GM21515 (cell line): ENCODE results near the gene HDAC4.

Experiments used
- ATAC-seq: cut with Tn5 transposase; IDR thresholded peaks from one replicate; pipeline ENCODE4 v1.9.1; 2021; ENCODE audit not compliant: unreplicated experiment

The HDAC4 gene

GRCh38 chr2:239008004-239008403, 392.8 kb downstream of the HDAC4 start:
- ATAC-seq = no peak

DNA sequence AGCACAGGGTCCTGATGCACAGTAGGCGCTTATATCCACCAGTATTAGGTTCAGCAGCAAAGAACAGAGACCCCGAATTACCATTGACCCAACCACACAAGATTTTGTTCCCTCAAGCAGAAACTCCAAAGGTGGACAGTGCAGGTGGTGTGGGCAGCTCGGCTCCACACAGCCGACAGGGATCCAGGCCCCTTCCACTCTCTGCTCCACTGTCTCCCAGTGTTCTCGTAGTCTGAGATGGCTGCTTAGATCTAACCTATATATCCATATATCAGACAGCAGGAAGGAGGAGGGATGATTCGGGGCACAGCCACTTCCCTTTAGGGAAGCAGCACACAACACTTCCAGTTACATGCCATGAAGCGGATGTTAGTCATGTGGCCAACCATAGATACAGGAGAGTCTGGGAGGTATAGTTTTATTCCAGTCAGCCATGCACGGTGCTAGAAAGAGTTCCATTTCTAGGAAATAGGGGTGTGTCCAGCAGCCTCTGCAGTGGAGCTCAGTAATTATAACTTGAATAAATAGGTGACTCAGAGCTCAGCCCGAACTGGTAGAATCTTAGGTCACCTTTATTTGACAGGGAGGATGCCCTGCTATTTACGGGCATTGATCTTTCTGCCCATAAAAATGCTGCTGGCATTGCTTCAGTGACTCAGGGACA, 394.1 kb downstream of the HDAC4 start:
- no peak for ATAC-seq

GRCh38 chr2:239005586-239005985, 395.2 kb downstream of the HDAC4 start:
- no peak for ATAC-seq

GRCh38 chr2:239004274-239005015, 396.4 kb downstream of the HDAC4 start:
- no peak for ATAC-seq

DNA sequence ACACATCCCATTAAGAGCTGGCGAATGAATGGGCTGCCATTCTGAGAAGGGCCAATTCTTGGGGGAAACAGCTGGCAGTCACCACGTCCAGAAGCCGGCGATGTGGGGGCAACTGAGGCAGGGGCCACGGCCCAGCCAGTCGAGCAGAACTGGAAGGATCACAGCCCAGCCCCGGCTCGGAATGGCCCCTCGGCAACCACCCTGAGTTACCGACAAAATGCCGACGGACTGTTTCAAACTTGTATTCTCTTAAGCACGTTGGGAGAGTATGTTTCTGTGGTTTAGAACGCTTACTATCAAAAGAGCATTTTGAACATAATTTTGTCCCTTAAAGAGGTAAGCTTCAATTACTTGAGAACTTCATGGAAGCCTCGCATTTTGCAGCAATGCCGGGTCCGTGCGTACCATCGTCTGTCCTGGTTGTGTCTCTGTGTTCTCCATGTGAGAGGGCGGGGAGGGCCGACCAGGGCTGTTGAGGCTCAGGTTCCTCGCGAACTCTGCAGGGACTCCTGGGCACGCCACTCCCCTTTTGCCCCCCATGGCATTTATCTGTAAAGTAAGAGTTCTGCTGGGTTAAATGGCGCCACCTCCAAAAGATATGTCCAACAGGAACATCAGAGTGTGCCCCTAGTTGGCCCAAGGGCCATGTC, 397.1 kb downstream of the HDAC4 start:
- ATAC-seq = no peak

DNA sequence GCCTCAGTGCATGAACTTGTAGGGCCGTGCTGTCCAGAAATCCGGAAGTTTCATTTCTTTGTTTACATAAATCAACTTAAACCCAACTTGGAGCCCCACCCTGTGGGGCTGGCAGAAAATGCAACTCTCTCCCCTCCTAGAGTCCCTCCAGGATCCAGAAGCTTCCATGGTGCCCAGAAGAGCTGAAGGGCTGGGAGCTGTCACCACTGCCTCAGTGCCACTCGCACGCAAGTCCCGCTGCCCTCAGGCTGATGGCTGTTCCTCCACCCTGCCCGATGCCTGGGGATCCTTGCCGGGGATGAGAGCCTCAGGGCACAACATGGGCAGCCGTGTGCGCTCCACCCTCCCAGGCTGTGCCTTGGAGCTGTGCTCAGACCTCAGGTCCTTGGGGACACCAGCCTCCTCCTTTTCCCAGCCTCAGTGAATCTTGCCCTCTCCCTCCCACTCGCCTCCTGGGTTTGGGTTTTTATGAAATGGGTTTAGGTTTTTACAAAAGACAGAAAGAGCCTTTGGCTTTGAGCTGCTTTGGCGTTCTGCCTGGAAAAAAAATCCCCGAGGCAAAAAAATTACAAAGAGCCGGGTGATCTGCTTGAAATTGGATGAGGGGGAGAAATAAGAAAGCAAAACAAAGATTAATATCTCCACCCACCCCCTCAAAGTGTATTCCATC, 397.7 kb downstream of the HDAC4 start:
- no peak for ATAC-seq

DNA sequence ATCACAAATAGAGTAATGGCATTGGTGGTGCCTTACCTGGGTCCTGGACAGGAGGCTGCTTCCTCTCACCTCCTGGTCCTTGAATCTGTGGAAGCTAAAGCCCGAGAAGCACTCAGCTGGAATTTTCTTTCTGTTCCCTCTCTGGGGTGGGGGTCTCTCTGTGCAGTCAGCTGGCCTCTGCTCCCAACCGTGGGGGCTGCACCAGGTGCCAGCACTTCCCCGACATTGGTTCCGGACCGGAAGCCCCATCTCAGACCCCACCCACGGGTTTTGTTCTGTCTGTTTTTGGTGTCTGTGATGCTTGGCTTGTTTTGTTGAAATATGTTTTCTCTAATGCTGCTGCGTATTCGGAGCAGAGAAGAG, 398.2 kb downstream of the HDAC4 start:
- no peak for ATAC-seq

GRCh38 chr2:239001794-239002193, 399.0 kb downstream of the HDAC4 start:
- no peak for ATAC-seq

DNA sequence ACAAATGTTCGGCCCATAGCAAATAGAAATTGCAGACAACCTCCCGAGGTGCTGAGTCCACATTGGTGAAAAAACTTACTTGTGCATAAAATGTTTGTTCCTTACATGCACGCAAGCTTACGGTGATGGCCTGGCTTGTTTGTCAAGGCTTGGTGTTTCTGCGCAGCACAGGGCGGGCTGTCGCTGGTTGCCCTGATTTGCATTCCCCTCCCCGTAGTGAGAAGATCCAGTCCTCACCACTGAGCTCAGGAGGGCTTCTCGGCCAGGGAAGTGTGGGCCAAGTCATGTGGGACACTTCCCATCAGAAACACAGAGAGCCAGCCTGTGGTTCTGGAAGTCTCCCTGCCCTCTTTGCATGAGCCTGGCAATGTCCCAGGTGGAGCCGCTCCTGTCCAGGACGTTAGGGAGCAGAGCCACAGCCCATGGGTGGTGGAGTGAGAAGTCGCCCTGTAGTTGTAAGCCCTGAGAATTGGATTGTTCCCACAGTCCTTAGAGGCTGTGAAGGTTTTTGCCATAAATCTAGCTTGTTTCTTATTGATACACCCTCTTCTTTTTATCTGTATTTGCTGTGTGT, 400.2 kb downstream of the HDAC4 start:
- ATAC-seq = no peak

DNA sequence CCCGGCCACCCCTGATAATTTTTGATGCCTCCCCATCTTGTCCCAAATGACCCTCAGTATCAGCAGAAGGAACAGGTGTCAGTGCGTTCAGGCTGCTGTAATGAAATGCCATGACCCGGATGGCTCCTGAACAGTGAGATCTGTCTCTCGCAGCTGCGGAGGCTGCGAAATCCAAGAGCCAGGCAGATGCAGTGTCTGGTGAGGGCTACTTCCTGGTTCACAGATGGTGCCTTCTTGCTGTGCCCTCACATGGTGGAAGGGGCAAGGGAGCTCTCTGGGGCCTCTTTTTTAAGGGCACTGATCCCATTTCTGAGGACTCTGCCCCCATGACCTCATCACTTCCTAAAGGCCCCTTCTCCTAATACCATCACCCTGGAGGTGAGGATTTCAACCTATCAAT, 400.7 kb downstream of the HDAC4 start:
- ATAC-seq = no peak

DNA sequence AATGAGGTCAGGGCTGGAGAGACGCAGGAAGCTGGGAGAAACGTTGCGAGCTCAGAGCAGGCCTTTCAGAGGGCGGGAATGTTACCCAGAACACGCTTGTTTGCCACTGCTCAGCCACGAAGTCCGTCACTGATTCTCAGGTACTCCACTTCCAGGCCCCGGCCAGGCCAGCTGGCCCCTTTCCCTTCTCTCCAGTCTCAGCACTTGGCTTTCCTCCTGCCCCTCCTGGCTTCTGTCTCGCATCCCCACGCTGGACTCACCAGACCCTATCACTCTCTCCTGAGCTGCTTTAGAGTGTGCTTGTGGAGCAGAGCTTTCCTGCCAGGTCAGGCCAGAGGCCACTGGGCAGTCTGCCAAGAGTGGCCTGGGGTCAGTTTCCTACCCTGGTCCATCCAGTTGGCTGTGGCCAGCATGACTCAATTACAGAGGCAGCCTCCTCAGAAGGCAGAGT, 401.5 kb downstream of the HDAC4 start:
- no peak for ATAC-seq

DNA sequence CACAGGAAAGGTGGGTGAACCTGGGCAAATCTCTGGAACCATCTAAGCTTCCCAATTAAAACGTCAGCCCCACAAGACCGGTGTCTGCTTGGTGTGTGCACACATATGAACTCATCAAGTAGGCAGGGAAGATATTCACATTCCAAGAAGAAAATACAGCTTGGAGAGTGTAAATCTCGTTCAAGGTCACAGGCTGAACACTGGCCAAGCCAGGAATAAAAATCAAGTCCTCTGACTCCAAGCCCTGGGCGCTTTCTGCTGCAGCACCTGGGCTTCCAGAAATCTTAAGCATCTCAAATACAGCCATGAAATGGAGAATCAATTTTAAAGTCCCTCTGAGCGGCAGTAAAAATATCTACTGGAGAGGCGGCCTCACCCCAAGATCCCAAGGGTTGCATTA, 402.0 kb downstream of the HDAC4 start:
- no peak for ATAC-seq
